Mucosa of rectum (tissue), 2 donors: ENCODE data around the gene GPRASP2.
A peak's percentile ranks its signal among the peaks of the same experiment; 100 is the strongest.
"Not testable (repeated sequence)": the region's sequence is repeated elsewhere in the genome, so short reads cannot be mapped to it uniquely, and the experiment has no call there.

Experiments
- H3K27ac ChIP-seq, 2 donors: one replicate each; pipeline ENCODE4 v1.7.0; 2013; ENCODE audit warnings: inconsistent platforms in 2 of 2, low read depth in 2 of 2, low read length in 2 of 2
- H3K27me3 ChIP-seq, 2 donors: one replicate each; pipeline ENCODE4 v1.7.0; 2013; ENCODE audit warnings: low read length in 2 of 2; ENCODE audit not compliant: control insufficient read depth in 2 of 2, insufficient read depth in 2 of 2
- H3K36me3 ChIP-seq, 2 donors: one replicate each; pipeline ENCODE4 v1.7.0; 2013; ENCODE audit warnings: low read length in 2 of 2; ENCODE audit not compliant: control insufficient read depth in 2 of 2, insufficient read depth in 2 of 2
- H3K4me1 ChIP-seq, 2 donors: one replicate each; pipeline ENCODE4 v1.7.0; 2013; ENCODE audit warnings: low read length in 2 of 2, mild to moderate bottlenecking in 1 of 2; ENCODE audit not compliant: control insufficient read depth in 2 of 2, insufficient read depth in 2 of 2
- H3K4me3 ChIP-seq, 2 donors: one replicate each; pipeline ENCODE4 v1.7.0; 2013; ENCODE audit warnings: low read length in 2 of 2
- H3K9ac ChIP-seq, 2 donors: one replicate each; pipeline ENCODE4 v1.7.0; 2013; ENCODE audit warnings: low read length in 2 of 2, low read depth in 1 of 2, mild to moderate bottlenecking in 1 of 2
- H3K9me3 ChIP-seq, 2 donors: one replicate each; pipeline ENCODE4 v1.7.0; 2013; ENCODE audit warnings: low read length in 2 of 2; ENCODE audit not compliant: control insufficient read depth in 2 of 2
- donor health status: healthy.
- donor health status: Normal muscosa, but diverticular disease.

The GPRASP2 gene

DNA sequence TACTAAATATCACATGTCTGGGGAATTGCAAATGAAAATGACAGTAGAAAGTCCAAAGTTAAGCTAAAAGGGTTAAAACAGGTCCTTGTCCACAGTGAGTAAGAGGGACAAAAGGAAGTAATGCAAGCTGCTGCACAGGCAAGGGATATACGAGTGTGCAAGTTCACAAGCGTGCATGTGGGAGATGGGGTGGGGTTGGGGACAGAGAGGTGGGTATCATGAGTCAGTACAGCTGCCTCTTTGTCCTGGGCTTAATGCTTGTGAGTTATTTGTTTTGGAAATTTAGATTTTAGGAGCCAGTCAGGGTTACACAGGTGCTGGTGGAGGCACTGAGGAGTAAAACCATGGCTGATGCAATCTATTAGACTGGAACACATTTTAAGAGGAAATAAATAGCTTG lies 3.3 kb upstream of the GPRASP2 start:
- H3K36me3 ChIP-seq: no peaks in the 10 kb centered on the region
- H3K9ac ChIP-seq: no peak overlapping the region
- no peak overlapping the region for H3K27ac ChIP-seq
- H3K27me3 ChIP-seq: no peaks in the 10 kb centered on the region
- H3K4me3 ChIP-seq: no peak overlapping the region
- H3K9me3 ChIP-seq: no peaks in the 10 kb centered on the region
- H3K4me1 ChIP-seq: no peaks in the 10 kb centered on the region

DNA sequence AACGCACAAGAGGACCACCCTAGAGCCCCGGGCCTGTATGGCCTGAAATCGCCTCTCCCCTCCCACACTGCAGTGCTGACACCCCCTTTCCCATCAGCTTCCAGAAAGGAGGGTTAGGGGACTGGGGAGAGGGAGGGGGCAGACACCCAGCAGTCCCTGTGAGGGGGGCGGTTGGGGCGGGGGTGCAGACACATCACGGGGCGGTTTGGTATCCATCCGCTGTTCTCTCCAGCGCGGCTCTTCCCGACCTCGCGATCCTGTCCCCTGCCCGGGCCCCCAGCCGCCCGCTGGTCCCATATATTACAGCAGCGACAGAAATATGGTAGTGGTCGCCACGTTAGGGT lies 404 bp upstream of the GPRASP2 start:
- H3K9ac ChIP-seq: peak overlapping the region in 1 of 2 donors; percentile 69
- no peak overlapping the region for H3K27ac ChIP-seq

DNA sequence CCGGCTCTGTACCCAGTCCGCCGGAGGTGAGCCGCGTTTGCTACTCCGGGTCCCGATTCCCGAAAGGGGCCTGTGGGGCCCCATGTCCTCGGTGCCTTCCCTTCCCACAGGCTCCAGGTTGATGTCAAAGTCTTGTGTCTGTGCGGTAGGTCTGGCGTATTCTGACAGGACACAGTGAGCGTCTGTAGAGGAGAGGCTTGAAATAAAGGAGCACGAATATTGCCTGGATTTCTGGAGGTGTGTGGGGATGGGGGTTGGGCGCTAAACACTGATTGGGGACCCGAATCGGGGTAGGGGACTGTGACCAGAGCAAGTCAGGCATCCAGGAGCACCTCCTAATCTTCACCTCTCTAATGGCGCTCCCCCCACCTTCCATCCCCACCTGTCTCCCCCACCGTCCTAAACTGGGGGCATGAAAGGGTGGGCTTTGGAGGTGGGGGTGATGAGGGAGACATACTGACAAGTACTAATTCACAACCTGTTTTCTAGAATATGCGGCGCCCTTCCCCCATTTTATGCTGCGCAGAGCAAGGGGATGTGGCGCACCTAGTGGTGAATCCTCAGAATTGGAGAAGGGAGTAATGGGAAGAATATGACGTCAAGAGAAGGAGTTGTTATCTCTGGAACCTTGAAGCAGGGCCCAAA lies 855 bp downstream of the GPRASP2 start:
- H3K36me3 ChIP-seq: no peaks in the 10 kb centered on the region
- no peaks in the 10 kb centered on the region for H3K27me3 ChIP-seq
- peak overlapping the region; percentile 68 to 69 for H3K9ac ChIP-seq
- peak overlapping the region; percentile 47 to 56 for H3K27ac ChIP-seq
- peak overlapping the region; percentile 67 to 77 for H3K4me3 ChIP-seq
- no peaks in the 10 kb centered on the region for H3K9me3 ChIP-seq
- H3K4me1 ChIP-seq: no peaks in the 10 kb centered on the region

More for the DNA sequence above, 404 bp upstream of the GPRASP2 start:
- no peaks in the 10 kb centered on the region for H3K9me3 ChIP-seq
- H3K36me3 ChIP-seq: no peaks in the 10 kb centered on the region
- peak overlapping the region; percentile 67 to 77 for H3K4me3 ChIP-seq
- H3K27me3 ChIP-seq: no peaks in the 10 kb centered on the region
- H3K4me1 ChIP-seq: no peaks in the 10 kb centered on the region

DNA sequence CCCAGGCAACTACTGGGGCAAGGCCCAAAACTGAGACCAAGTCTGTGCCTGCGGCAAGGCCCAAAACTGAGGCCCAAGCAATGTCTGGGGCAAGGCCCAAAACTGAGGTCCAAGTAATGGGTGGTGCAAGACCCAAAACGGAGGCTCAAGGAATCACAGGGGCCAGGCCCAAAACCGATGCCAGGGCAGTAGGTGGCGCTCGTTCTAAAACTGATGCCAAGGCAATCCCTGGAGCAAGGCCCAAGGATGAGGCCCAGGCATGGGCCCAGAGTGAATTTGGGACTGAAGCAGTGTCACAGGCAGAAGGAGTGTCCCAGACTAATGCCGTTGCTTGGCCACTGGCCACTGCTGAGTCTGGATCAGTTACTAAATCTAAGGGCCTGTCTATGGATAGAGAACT lies 2.7 kb downstream of the GPRASP2 start:
- Histone ChIP-seq H3K4me1 (peaks cover 0 to under 1% of the 10 kb centered on the region in 2 donors), H3K9ac (no peak overlapping the region), H3K36me3 (no peaks in the 10 kb centered on the region), H3K4me3 (no peak overlapping the region), H3K27me3 (no peaks in the 10 kb centered on the region), H3K27ac (no peak overlapping the region), H3K9me3 (no peaks in the 10 kb centered on the region)

DNA sequence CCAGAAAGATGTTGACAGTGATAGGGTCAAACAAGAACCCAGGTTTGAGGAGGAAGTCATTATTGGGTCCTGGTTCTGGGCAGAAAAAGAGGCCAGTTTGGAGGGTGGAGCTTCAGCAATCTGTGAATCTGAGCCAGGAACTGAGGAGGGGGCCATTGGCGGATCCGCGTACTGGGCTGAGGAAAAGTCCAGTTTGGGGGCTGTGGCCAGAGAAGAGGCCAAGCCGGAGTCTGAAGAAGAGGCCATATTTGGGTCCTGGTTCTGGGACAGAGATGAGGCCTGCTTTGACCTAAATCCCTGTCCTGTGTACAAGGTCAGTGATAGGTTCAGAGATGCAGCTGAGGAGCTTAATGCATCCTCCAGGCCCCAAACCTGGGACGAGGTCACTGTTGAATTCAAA lies 3.7 kb downstream of the GPRASP2 start:
- Histone ChIP-seq H3K9ac (no peak overlapping the region), H3K27ac (no peak overlapping the region), H3K27me3 (no peaks in the 10 kb centered on the region), H3K36me3 (no peaks in the 10 kb centered on the region), H3K9me3 (no peaks in the 10 kb centered on the region), H3K4me3 (no peak overlapping the region), H3K4me1 (peaks cover 0 to 2% of the 10 kb centered on the region in 2 donors)

DNA sequence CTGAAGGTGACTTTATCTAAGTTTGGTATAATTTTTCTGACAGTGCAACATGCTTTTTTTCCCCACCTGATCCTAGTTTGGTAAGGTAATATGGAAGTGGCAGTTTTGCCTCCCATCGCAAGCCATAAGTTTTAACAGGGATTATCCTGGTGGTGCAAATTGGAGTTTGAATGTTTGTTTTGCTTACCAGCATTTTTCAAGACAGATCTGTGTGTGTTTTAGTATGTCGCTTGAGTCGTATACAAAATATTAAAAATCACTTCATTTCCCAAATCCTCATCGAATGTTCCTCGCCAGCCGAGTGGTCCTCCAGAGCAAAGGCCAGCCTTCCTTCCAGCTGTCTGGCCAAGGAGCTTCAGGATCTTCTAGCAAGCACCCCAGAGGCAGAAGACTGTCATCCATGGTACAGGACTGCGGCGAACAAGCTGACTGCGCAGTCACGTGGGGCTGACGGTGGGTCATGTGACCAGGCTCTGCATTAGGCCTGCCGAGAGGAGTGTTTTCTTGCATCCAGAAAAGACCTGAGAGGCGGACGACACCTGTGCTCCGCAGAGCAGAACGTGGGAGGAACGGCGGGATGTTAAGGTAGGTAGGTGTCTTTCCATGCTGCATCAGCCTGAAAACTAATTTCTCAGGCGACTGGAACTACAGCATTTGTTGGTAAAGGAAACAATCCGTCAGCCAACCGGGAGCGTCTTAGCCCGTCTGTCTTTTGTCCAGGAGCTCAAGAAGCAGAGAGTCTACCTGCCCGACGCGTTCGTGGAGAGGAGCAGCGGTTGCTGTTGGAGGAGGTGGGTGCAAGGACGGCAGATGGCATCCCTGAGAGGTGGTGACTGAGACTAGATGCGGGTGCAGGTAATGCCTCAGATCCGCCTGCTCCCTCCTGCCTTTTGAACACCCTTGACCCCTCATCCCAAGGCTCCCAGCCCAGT lies 8.3 kb downstream of the GPRASP2 start, which contains the start of gene GPRASP3:
Gene GPRASP3 (plus strand): TSS at position 507 of the 932 bp plus-strand sequence. CDS start 28,253 bp downstream, outside the sequence.
- Histone ChIP-seq H3K9ac (peak within 1 kb of the TSS; percentile 55 to 71), H3K4me3 (peak within 1 kb of the TSS; percentile 75 to 78), H3K36me3 (no peaks in the 10 kb centered on the region), H3K9me3 (no peaks in the 10 kb centered on the region), H3K27me3 (no peaks in the 10 kb centered on the region), H3K4me1 (peaks cover 0 to 2% of the 10 kb centered on the region in 2 donors), H3K27ac (no peak within 1 kb of the TSS)

DNA sequence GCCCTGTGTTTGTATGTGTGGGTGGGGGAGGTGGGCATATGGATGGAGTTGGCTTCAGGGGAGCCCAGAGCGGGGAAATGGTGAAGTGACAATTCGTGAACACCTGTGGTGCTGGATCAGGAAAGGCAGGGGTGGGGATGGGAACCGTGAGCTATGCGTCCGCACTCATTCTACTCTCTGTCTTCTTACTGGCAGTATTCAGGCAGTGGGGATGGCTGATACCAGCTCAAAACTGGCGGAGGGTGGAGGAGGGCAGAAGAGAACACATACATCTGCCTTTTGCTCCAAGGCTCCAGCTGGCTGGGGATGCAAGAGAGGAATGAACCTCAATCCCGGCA lies 8.9 kb downstream of the GPRASP2 start:
- not testable (repeated sequence) for H3K27ac ChIP-seq, H3K36me3 ChIP-seq, H3K9me3 ChIP-seq, H3K27me3 ChIP-seq, H3K4me1 ChIP-seq
- Histone ChIP-seq H3K4me3 (peak overlapping the region; percentile 75 to 78), H3K9ac (peak overlapping the region in 1 of 2 donors; percentile 55)

DNA sequence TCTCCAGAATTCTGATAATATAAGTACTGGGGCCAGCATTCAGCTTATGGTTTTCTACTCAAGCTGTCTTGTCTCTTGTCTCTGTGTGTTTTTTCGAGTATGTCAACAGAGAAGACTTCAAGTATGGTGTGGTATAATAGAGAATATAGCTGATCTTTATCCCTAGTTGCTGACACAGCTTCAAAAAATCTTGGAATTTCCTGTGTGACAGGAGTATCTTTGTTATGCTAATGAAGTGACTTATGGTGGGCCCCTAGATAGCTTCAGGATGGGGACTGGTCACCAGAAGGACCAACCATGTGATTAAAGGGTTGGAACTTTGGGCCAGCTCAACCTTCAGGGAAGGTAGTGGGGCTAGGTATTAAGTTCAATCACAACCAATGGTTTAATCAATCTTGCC lies 11.2 kb downstream of the GPRASP2 start:
- Histone ChIP-seq H3K27me3 (peaks cover 0 to 4% of the 10 kb centered on the region in 2 donors), H3K27ac (no peak overlapping the region), H3K4me3 (no peak overlapping the region), H3K4me1 (peaks cover 0 to 2% of the 10 kb centered on the region in 2 donors), H3K9ac (no peak overlapping the region), H3K9me3 (no peaks in the 10 kb centered on the region), H3K36me3 (no peaks in the 10 kb centered on the region)

DNA sequence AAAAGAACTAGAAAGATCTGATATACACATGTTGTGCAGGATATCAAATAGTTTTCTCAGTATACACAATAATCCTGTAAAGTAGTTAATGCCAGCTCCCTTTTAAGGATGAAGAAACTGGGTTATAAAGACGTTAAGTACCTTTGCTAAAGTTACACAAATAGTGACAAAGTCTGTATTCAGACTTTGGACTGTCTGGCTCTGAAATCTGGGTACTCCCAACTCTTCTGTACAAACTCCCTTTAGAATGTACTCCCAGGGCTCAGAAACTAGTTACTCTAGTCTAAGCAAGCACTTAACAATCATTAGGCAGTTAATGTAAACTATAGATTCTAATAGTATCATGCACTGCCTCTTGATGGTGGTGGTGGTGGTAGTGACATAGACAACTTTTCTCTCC lies 15.5 kb downstream of the GPRASP2 start:
- Histone ChIP-seq H3K4me1 (no peaks in the 10 kb centered on the region), H3K27ac (no peak overlapping the region), H3K27me3 (peaks cover 0 to 4% of the 10 kb centered on the region in 2 donors), H3K9ac (no peak overlapping the region), H3K9me3 (no peaks in the 10 kb centered on the region), H3K4me3 (no peak overlapping the region), H3K36me3 (no peaks in the 10 kb centered on the region)

DNA sequence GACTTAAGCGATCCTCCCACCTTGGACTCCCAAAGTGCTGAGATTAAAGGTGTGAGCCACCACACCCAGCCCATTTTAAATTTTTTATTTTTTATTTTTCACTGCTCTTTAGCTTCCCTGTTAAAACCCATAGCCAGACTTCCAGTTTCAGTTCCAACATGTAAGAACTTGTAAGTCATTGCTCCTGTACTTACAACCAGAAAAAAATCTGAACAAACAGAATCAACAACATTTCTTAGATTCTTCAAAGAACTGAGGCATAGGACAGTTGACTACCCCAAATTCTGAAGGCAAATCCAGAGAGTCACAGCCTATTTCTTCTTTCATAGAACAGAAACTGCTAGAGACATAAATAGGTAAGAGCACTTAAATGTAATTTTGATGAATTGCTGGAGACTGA lies 16.4 kb downstream of the GPRASP2 start:
- Histone ChIP-seq H3K27ac (no peak overlapping the region), H3K27me3 (peaks cover 0 to 4% of the 10 kb centered on the region in 2 donors), H3K9ac (no peak overlapping the region), H3K4me1 (no peaks in the 10 kb centered on the region), H3K4me3 (no peak overlapping the region), H3K36me3 (no peaks in the 10 kb centered on the region), H3K9me3 (no peaks in the 10 kb centered on the region)
